GM19193 (cell line): Measurements from ENCODE around the gene DNAJC5.

ENCODE experiments used
- POLR2A ChIP-seq: IDR thresholded peaks from 4 replicates; pipeline ENCODE4 v1.6.1; 2011; ENCODE audit not compliant: insufficient read depth, insufficient read length; ENCODE audit errors: extremely low read depth

Gene DNAJC5

DNA sequence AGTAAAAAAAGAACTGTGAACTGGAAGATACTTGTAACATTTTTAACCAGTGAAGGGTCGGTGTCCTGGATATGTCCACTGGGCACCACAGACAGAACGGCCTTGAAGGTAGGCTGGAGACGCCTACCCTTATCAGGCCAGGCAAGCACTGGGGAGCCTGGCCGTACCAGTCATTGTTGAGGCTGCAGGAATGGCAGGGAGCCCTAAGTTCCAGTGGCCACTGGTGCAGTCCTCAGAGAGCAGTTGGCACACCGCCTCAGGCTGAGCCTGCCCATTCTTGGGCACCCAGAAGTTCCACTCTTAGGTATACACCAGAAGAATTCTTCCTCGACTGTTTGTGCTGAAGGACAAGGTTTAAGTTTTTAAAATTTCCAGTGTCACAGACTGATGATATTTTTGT, 20.5 kb downstream of the DNAJC5 start:
- no peak for TF ChIP-seq POLR2A

DNA sequence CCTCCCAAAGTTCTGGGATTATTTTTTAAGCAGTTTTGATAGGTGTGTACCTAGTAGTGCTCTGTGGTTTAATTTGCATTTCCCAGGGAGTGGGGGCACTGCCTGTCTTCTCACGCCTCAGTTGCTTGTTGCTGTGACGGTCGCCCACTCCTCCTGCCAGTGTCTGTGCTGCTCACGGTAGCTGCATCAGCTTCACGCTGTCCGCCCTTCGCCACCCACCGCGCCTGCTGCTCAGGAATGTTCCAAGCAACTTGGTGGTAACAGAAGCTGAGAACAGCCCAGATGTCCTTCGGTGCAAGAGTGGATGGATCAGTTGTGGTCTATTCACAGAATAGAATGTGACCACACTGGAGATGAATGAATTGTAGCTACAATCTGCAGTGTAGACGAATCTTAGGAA, 22.9 kb downstream of the DNAJC5 start:
- TF ChIP-seq POLR2A: no peak

DNA sequence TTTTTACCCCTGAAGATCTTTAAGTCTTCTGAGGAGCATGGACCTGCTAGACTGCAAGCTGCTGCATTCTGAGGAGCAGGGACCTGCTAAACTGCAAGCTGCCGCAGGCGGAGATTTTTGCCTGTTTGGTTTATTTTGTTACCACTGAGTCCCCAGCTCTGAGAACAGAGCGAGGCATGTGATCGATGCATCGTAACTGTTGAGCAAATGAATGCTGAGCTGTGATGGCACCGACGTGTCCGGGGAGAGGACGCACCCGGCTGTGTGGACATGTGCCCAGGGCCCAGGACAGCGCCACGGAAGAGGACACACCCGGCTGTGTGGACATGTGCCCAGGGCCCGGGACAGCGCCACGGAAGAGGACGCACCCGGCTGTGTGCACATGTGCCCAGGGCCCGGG, 24.2 kb downstream of the DNAJC5 start:
- no peak for TF ChIP-seq POLR2A

DNA sequence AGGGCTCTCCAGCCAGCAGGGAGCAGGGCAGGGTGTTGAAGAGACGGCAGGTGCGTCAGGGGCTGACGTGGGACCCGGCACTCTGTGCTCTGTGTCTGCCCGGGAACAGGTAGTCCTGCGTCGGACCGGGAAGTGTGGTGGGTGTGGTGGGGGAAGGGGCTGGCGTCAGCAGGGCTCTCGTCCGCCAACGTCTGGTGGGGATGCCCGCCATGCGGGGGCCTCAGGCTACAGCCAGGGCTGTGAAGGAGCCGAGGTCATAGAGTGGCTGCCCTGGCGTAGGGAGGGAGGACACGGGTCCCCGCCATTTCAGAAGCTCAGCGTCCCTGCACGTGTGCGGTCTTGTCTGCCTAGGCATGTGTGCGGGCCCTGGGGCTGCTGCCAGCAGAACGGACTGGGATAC, 25.3 kb downstream of the DNAJC5 start:
- TF ChIP-seq POLR2A: no peak

DNA sequence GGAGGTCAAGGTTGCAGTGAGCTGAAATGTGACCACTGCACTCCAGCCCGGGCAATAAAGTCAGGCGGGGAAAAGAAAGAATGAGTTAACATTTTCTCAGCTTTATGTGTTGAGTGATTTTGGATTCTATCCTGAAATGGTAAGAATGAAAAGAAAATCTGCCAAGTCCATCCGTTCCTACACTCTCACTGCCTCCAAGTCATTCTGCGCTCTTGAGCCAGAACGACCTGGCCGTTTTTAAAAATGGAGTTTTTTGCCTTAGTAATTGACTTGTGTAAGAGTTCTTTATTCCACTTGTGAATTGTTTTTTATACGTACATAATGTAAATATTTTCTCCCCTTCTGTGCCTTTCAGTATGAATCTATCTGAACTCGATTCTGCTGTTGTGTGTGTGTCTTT, 28.7 kb downstream of the DNAJC5 start:
- no peak for TF ChIP-seq POLR2A

DNA sequence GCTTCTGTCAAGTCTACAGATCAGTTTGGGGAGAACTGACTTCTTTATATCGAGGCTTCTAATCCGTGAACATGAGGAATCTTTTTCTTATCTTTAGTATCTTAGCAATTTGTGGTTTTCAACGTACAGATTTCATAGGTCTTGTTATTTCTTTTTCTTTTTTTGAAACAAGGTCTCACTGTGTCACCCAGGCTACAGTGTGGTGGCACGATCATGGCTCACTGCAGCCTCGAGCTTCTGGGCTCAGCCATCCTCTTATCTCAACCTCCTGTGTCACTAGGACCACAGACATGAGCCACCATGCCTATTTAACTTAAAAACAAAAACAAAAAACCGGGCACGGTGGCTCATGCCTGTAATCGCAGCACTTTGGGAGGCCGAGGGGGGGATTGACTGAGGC, 29.3 kb downstream of the DNAJC5 start:
- no peak for TF ChIP-seq POLR2A

DNA sequence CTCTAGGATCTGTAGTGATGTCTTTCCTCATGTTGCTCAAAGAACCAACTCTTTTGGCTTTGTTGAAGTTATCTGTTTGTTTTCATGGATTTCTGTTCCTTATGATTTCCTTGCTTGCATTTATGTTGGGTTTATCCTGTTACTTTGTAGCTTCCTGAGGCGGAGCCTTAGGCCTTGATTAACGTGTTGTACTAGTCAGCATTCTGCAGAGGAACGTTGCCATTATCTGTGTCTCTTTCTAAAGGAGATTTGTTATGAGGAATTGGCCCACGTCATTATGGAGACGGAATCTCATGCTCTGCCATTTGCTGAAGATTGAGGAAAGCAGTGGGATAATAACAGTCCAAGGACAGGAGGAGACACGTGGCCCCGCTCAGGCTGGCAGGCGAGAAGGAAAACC, 31.4 kb downstream of the DNAJC5 start:
- no peak for TF ChIP-seq POLR2A

DNA sequence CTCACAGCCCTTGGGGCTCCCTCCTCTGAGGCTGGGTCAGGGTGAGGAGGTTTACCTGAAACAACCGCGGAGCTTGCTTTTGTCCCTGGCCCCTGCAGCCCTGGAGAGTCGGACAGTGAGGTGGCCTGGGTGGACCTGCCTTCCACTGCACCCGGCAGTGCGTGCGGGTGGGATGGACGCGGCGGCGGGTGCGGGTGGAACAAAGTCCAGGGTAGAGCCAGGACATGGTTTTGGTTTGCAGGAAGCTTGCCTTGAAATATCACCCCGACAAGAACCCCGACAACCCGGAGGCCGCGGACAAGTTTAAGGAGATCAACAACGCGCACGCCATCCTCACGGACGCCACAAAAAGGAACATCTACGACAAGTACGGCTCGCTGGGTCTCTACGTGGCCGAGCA, 34.1 kb downstream of the DNAJC5 start:
- TF ChIP-seq POLR2A: no peak

DNA sequence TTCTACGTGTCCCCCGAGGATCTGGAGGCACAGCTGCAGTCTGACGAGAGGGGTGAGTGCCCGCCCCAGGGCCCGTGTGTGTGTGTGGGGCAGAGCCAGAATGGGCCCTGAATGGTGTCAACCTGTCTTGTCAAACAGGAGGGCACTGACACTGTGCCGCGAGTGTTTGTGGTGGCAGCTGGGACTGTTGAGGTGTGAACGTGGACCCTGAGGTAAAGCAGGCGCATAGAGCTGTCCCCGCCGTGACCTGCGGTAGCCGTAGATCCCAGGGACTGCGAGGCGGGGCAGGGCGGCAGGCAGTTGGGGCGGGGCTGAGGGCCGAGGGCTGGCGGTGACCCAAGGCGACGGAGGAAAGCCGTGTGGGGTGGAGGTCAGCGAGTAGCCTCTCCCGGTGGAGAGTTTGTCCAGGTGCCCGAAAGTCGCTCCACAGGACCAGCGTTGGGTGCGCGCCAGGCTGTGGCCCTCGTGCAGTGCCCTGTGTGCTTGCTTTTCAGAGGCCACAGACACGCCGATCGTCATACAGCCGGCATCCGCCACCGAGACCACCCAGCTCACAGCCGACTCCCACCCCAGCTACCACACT, 36.1 kb downstream of the DNAJC5 start:
- no peak for TF ChIP-seq POLR2A

DNA sequence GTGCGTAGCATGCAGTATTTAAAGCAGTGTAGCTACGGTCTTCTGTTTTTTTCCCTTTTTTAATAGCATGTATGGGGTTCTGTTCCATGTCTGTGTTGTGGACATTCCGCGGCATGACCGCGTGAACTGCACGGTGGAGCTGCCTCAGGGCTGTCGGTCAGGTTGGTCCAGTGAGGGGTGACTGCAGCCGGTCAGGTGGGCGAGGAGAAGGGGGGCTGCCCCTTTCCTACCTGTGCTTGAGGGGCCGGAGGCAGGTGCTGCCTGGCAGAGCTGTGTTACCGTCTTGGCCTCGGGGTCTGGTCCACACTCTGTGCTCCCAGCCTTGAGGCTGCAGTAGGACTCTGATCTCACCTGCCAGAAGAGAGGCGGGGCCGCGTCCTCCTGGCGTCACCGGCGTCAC, 36.8 kb downstream of the DNAJC5 start:
- no peak for TF ChIP-seq POLR2A

DNA sequence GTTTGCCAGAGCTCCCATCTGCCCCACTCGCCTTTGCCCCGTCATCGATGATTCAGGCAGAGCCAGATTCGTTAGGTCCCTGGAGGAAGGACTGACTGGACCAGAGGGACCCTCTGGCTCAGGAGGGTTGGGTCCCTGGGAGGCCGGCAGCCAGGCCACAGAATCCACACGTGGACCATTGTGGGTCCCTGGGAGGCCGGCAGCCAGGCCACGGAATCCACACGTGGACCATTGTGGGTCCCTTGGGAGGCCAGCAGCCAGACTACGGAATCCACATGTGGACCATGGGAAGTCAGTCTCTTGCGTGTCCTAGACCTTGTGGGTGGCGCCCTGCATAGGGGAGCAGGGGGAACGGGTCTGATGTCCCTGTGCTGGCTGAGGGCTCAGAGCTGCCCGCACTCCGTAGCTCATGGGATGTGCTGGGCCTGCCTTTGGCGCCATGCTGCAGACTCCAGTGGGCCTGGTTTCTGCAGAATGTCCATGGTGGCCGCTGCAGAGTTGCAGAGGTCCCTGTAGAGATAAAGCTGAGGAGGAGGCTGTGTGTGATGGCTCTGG, 37.8 kb downstream of the DNAJC5 start:
- TF ChIP-seq POLR2A: no peak

DNA sequence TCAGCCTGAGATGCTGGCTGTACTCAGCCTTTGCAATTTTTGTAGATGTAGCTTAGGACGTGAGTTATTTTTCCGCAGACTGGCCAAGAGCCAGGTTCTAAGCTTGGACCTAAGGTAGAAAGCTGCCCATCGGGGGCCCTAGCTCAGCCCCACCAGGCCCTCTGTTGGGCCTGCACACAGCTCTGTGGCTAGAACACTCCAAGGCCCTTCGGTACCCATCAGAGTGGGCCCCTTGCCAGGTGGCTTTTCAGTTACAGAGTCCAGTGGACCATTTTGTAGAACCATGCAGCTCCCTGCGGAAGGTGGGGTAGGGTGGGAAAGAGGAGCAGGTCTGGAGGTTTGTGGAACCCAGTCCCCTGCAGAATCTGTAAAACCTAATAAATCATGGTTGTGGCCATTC, 38.7 kb downstream of the DNAJC5 start:
- TF ChIP-seq POLR2A: no peak

DNA sequence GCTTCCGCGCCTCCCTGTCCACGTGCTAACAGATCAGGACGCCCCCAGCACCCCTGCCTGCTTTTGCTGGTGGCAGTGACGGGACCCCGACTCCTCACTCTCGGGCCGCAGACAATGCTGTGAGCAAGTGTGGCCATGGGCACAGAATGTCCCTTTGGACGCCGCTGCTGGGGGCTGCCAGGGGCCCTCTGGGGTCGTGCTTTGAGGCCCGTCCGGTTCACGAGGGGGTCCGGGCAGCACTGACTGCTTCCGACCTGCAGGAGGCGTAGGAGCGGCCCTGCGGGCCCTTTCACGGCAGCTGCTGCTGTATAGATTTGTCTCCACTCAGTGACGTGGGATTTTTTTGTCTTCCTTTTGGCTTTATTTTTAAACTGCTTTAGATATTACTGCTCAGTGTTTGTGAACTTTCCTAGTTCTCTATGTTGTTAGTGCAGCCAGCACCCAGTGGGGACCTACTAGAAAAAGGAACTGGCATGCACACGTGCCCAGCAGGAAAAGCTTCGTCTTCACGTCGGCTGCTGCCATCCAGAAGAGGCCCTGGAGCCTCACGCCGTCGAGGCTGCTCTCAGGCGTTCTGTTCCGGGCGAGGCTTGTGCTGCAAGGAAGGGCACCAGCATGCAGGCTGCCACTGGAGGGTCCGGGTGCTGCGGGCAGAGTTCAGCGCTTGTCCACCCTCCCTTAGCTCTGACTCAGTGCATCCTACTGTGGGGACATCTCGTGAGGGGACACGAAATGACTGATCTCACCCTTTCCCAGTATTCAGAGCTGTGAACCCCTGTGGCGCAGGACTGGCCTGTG, 39.5 kb downstream of the DNAJC5 start:
- no peak for TF ChIP-seq POLR2A

DNA sequence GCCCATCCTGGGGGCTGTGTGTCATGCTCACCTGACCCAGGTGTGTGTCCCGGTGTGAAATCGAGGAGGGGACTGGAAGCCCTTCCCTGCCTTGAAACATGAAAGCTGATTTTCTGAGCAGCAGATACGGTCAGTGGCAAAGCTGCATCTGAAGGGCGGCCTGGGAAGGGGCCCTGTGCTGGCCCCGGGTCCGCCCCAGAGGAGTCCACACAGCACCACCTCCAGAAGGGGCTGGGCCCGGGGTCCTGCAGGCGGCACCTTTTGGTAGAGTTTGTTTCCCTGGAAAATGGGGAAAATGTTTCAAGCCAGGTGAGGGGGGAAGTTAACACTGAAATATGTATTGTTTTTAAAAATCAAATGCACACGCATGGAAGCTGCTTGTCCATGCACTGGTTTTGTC, 40.5 kb downstream of the DNAJC5 start:
- no peak for TF ChIP-seq POLR2A

DNA sequence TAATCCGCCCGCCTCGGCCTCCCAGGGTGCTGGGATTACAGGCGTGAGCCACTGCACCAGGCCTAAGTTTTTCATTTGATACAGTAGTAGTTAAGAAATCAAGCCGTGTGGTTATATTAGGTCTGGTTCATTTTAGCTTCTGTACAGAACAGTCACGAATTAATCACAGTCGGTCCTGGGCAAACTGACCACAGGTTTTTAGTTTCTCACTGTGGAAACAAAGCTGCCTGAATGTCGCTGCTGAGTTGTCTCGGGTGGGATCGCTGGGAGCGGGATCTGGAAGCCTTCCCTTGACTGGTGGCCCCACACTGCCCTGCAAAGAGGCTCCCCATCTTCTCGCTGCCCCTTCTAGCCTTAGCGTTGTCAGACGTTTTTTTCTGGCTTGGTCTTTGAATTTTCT, 42.7 kb downstream of the DNAJC5 start:
- TF ChIP-seq POLR2A: no peak

DNA sequence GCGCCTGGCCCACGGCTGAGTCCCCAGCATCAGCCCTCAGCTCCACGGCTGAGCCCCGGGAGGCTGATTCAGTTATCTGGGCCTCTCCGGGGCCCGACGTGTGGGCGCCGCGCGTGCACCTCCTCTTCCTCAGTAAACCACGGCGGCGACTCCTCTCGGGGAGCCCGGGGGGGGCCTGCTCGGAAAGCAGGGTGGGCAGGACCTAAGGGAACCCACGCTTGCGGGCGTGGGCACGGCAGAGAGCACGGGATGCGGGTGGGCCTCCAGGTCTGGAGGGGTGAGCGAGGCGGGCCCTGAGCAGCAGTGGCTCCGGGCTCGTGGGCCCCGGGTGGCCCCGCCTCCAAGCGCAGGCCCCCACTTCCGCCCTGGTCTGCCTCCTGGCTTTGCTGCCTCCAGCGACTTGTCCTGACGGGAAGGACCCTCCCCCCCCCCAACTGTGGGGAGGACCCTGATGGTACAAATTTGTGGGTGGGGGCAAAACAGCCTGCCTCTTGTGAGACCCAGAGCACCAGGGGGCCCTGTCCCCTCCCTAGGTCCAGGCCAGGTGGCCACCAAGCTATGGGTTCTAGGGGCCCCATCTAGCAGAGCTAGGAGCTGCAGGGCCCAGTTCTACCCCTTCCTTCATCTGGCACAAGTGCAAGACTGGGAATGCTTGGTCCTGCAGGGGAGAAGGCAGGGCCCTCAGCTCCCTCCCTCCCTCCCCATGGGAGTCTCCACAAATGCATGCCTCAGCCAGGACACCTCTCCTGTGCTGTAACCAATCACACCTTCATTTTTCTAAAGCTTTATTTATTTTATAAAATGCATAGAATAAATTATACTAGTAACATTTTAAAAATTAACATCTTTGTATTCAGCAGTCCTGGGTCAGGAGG, 44.4 kb downstream of the DNAJC5 start:
- TF ChIP-seq POLR2A: no peak

DNA sequence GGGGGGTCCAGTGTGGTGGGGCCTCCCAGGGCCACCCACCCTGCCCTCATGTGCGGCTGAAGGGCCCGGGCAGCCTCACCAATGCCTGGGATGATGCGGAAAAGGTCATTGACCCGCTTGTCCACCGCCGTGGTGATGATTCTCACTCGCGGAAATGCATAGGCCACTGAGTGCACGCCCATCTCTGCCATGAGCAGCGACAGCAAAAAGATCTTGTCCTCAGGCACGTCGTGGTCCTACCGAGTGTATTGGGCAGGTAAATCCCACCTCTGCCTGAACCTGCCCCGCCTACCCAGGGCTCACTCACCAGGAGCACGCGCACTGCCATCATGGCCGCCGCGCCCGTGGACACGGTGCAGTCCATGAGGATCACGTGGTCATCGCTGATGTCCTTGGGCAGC, 45.1 kb downstream of the DNAJC5 start:
- TF ChIP-seq POLR2A: no peak
